ENCODE data around the gene PRCC. TPM values are rescaled to one million over a fixed set of nuclear protein-coding genes. Genes with fewer than 3 reads are reported as not detected.
"Not testable (repeated sequence)": the region's sequence is repeated elsewhere in the genome, so short reads cannot be mapped to it uniquely, and the experiment has no call there.

Gene PRCC
- total and polyA plus RNA-seq, 2 of the 8 experiments (the other 6 are each of a cell fraction or from before 2014, with no cell fraction given) = 95.2 to 115 TPM

GRCh38 chr1:156765136-156765535 lies 2.2 kb upstream of the PRCC start:
- H3K27ac ChIP-seq (ENCODE audit: low read depth, low read length); H2AK5ac ChIP-seq (ENCODE audit: low read depth, low read length); H2BK5ac ChIP-seq (ENCODE audit: low read depth, low read length); H3K18ac ChIP-seq (ENCODE audit: extremely low read depth, low read length); H3K9me3 ChIP-seq (ENCODE audit: insufficient read depth in 2 of 2, low read depth in 1 of 2, low read length in 1 of 2); H4K5ac ChIP-seq (ENCODE audit: insufficient read length, low read depth, low read length); H4K91ac ChIP-seq (replicated peaks; ENCODE audit: insufficient read length, low read length); H3K36me3 ChIP-seq (ENCODE audit: control insufficient read depth in 2 of 4, insufficient read depth in 4 of 4, low read length in 3 of 4); H3K27me3 ChIP-seq (replicated peaks in 1 of 4; ENCODE audit: control insufficient read depth in 3 of 4, extremely low read depth in 1 of 4, insufficient read depth in 3 of 4, low read length in 3 of 4); H3K23ac ChIP-seq (ENCODE audit: insufficient read length); H2BK15ac ChIP-seq (ENCODE audit: low read length); H4K8ac ChIP-seq (ENCODE audit: extremely low read depth, insufficient read depth, low read length); H2AFZ ChIP-seq (ENCODE audit: low read length); H3K4me2 ChIP-seq (ENCODE audit: insufficient read depth in 1 of 2, low read depth in 2 of 2, low read length in 2 of 2); DNase-seq (ENCODE audit: low read depth in 1 of 2, low spot score in 2 of 2); FAIRE-seq; H3K9ac ChIP-seq (replicated peaks in 1 of 4; ENCODE audit: extremely low read depth in 1 of 4, low read depth in 3 of 4, low read length in 3 of 4); H3K4ac ChIP-seq (replicated peaks; ENCODE audit: insufficient read length, low read depth, low read length); H3K4me3 ChIP-seq (ENCODE audit: extremely low read depth in 1 of 4, insufficient read depth in 2 of 4, low read depth in 3 of 4, low read length in 4 of 4); H2BK12ac ChIP-seq (ENCODE audit: low read depth, low read length); H2BK120ac ChIP-seq (replicated peaks; ENCODE audit: low read depth, low read length); H3K14ac ChIP-seq (ENCODE audit: insufficient read length); H3K79me1 ChIP-seq (ENCODE audit: low read depth, low read length); H2BK20ac ChIP-seq (ENCODE audit: low read length); H3K56ac ChIP-seq (replicated peaks; ENCODE audit: insufficient read length, low read depth, low read length): not testable (repeated sequence)
- ChIA-PET CTCF (ENCODE audit: partially characterized antibody) (interaction anchor here (11.7 kb wide), 1 partner anchor 38 kb away, joined by 100 read pairs; the partner anchor contains the start of genes ISG20L2 and METTL25B), POLR2A (ENCODE audit: partially characterized antibody) (interaction anchor here (1.1 to 8.2 kb wide), 3 partner anchors 10 to 37 kb away, joined by 3 to 121 read pairs (median 69); partner anchors contain the start of genes HDGF, ISG20L2, METTL25B and MRPL24)
- H3K4me1 ChIP-seq (replicated peaks in 1 of 4; ENCODE audit: control insufficient read depth in 3 of 4, insufficient read depth in 4 of 4, low read length in 3 of 4) = peaks cover 0 to 20% (median 6%) of the 10 kb centered on the region in 4 experiments; a peak in 5 of 7 replicates
- H3K23me2 ChIP-seq (ENCODE audit: low read depth, low read length) = peaks cover 11% of the 10 kb centered on the region
- WGBS, 2 experiments (ENCODE audit: extremely low coverage in 1 of 2, insufficient coverage in 1 of 2, insufficient read length in 1 of 2, insufficient replicate concordance in 2 of 2, low coverage in 1 of 2, low lambda C conversion rate in 2 of 2, missing lambda C conversion rate in 1 of 2) = 89% methylated on average over 14 of the region's 15 CpGs; no CpG with 5 or more reads in 1 of the 2 experiments
- peaks cover 13 to 22% of the 10 kb centered on the region in 2 experiments for H3K79me2 ChIP-seq (ENCODE audit: control insufficient read depth in 1 of 2, insufficient read depth in 2 of 2, low read length in 2 of 2)
- peaks cover 10 to 11% of the 10 kb centered on the region in 2 experiments for H4K20me1 ChIP-seq (replicated peaks in 1 of 2; ENCODE audit: control insufficient read depth in 1 of 2, insufficient read depth in 2 of 2, low read length in 2 of 2)
